H9 (cell line): ENCODE results near the gene UNC45A. TPM values are rescaled to one million over a fixed set of nuclear protein-coding genes. Genes with fewer than 3 reads are reported as not detected.

Experiments used
- DNase-seq: peaks from one replicate; pipeline ENCODE4 v3.0.0-alpha.2; 2017
- H2AFZ ChIP-seq: one replicate; pipeline ENCODE4 v1.6.1; 2013; ENCODE audit warnings: mild to moderate bottlenecking, low read length, control low read depth, moderate library complexity
- H2AK5ac ChIP-seq: 2 replicates; pipeline ENCODE4 v1.6.1; 2013; ENCODE audit warnings: low read length, control low read depth, mixed read lengths; ENCODE audit not compliant: insufficient read length
- H2BK120ac ChIP-seq: one replicate; pipeline ENCODE4 v1.6.1; 2013; ENCODE audit warnings: low read depth, mild to moderate bottlenecking, low read length, control low read depth, inconsistent platforms; ENCODE audit not compliant: poor library complexity, severe bottlenecking
- H2BK12ac ChIP-seq: 2 replicates; pipeline ENCODE4 v1.6.1; 2013; ENCODE audit warnings: low read length, control low read depth, mixed read lengths, low read depth; ENCODE audit not compliant: insufficient read length
- H2BK15ac ChIP-seq: 2 replicates; pipeline ENCODE4 v1.6.1; 2013; ENCODE audit warnings: low read depth, low read length, control low read depth
- H2BK20ac ChIP-seq: one replicate; pipeline ENCODE4 v1.6.1; 2013; ENCODE audit warnings: low read depth, mild to moderate bottlenecking, low read length, control low read depth, inconsistent platforms; ENCODE audit not compliant: poor library complexity, severe bottlenecking
- H2BK5ac ChIP-seq: 2 replicates; pipeline ENCODE4 v1.6.1; 2013; ENCODE audit warnings: low read length, control low read depth, mixed read lengths; ENCODE audit not compliant: insufficient read length
- H3K14ac ChIP-seq: 2 replicates; pipeline ENCODE4 v1.6.1; 2013; ENCODE audit warnings: low read length, control low read depth; ENCODE audit not compliant: insufficient read depth
- H3K18ac ChIP-seq: 2 replicates; pipeline ENCODE4 v1.6.1; 2013; ENCODE audit warnings: low read depth, mild to moderate bottlenecking, mixed read lengths, low read length, control low read depth; ENCODE audit not compliant: insufficient read length
- H3K23ac ChIP-seq: 2 replicates; pipeline ENCODE4 v1.6.1; 2013; ENCODE audit warnings: low read length, control low read depth, mixed read lengths, low read depth; ENCODE audit not compliant: insufficient read length
- H3K23me2 ChIP-seq: 2 replicates; pipeline ENCODE4 v1.6.1; 2013; ENCODE audit warnings: low read depth, mild to moderate bottlenecking, mixed read lengths, low read length, control low read depth; ENCODE audit not compliant: insufficient read length, poor library complexity, severe bottlenecking
- H3K27ac ChIP-seq: 2 replicates; pipeline ENCODE4 v1.5.1; 2013; ENCODE audit warnings: low read length, control low read depth, mixed read lengths, low read depth; ENCODE audit not compliant: insufficient read length
- H3K27me3 ChIP-seq: 2 replicates; pipeline ENCODE4 v1.6.1; 2013; ENCODE audit warnings: low read length, control low read depth, inconsistent platforms; ENCODE audit not compliant: insufficient read depth
- H3K4ac ChIP-seq: 2 replicates; pipeline ENCODE4 v1.6.1; 2013; ENCODE audit warnings: low read depth, mild to moderate bottlenecking, control low read depth, inconsistent platforms, low read length, moderate library complexity
- H3K4me1 ChIP-seq: 2 replicates; pipeline ENCODE4 v1.6.1; 2013; ENCODE audit warnings: low read length, control low read depth, inconsistent platforms; ENCODE audit not compliant: insufficient read depth
- H3K4me2 ChIP-seq: 2 replicates; pipeline ENCODE4 v1.6.1; 2013; ENCODE audit warnings: low read length, control low read depth, mixed read lengths; ENCODE audit not compliant: insufficient read length, insufficient read depth
- H3K56ac ChIP-seq: 2 replicates; pipeline ENCODE4 v1.6.1; 2013; ENCODE audit warnings: low read depth, mild to moderate bottlenecking, mixed read lengths, low read length, control low read depth; ENCODE audit not compliant: insufficient read length
- H3K79me1 ChIP-seq: 2 replicates; pipeline ENCODE4 v1.6.1; 2013; ENCODE audit warnings: low read depth, mild to moderate bottlenecking, moderate library complexity, low read length, control low read depth, inconsistent platforms; ENCODE audit not compliant: insufficient read depth, poor library complexity, severe bottlenecking
- H3K79me2 ChIP-seq: 2 replicates; pipeline ENCODE4 v1.6.1; 2013; ENCODE audit warnings: low read length, control low read depth, inconsistent platforms; ENCODE audit not compliant: insufficient read depth
- H3K9ac ChIP-seq: 2 replicates; pipeline ENCODE4 v1.6.1; 2013; ENCODE audit warnings: low read length, control low read depth, mixed read lengths; ENCODE audit not compliant: insufficient read length; ENCODE audit errors: extremely low read depth
- H3K9me3 ChIP-seq: one replicate; pipeline ENCODE4 v1.6.1; 2013; ENCODE audit warnings: low read depth, low read length, inconsistent platforms; ENCODE audit not compliant: control insufficient read depth
- H3T11ph ChIP-seq: one replicate; pipeline ENCODE4 v1.6.1; 2013; ENCODE audit warnings: mild to moderate bottlenecking, low read length, control low read depth, inconsistent platforms
- H4K20me1 ChIP-seq: one replicate; pipeline ENCODE4 v1.6.1; 2013; ENCODE audit not compliant: control insufficient read depth, insufficient read length, insufficient read depth
- H4K5ac ChIP-seq: 2 replicates; pipeline ENCODE4 v1.6.1; 2013; ENCODE audit warnings: low read depth, mild to moderate bottlenecking, mixed read lengths, low read length, control low read depth; ENCODE audit not compliant: insufficient read length
- H4K8ac ChIP-seq: replicated peaks from 2 replicates; pipeline ENCODE4 v1.6.1; 2013; ENCODE audit warnings: low read length, control low read depth, mixed read lengths, low read depth; ENCODE audit not compliant: insufficient read length
- H4K91ac ChIP-seq: 2 replicates; pipeline ENCODE4 v1.6.1; 2013; ENCODE audit warnings: low read depth, mild to moderate bottlenecking, moderate library complexity, mixed read lengths, low read length, control low read depth; ENCODE audit not compliant: insufficient read length
- H3K27ac Mint-ChIP-seq, 3 experiments: 2 replicates in 2 of 3; 3 replicates in 1 of 3; pipeline ENCODE4 v1.8.0; 2020 to 2021; ENCODE audit warnings: mixed read lengths in 3 of 3, mild to moderate bottlenecking in 1 of 3, moderate library complexity in 1 of 3
- H3K27me3 Mint-ChIP-seq: 2 replicates; pipeline ENCODE4 v1.8.0; 2021; ENCODE audit warnings: low read depth, mild to moderate bottlenecking, moderate library complexity, mixed read lengths
- H3K36me3 Mint-ChIP-seq, 3 experiments: 2 replicates in 2 of 3; 3 replicates in 1 of 3; pipeline ENCODE4 v1.8.0; 2020 to 2021; ENCODE audit warnings: low read depth in 3 of 3, mixed read lengths in 3 of 3; ENCODE audit not compliant: insufficient read depth in 1 of 3
- H3K4me1 Mint-ChIP-seq, 2 experiments: 2 replicates each; pipeline ENCODE4 v1.8.0; 2020; ENCODE audit warnings: mixed read lengths in 2 of 2
- H3K4me3 Mint-ChIP-seq, 2 experiments: 2 replicates in 1 of 2; 3 replicates in 1 of 2; pipeline ENCODE4 v1.8.0; 2020 to 2021; ENCODE audit warnings: mild to moderate bottlenecking in 2 of 2, mixed read lengths in 2 of 2, moderate library complexity in 1 of 2
- H3K9me3 Mint-ChIP-seq, 2 experiments: 2 replicates in 1 of 2; 3 replicates in 1 of 2; pipeline ENCODE4 v1.8.0; 2020; ENCODE audit warnings: mild to moderate bottlenecking in 2 of 2, mixed read lengths in 2 of 2, moderate library complexity in 1 of 2
- CTCF ChIP-seq: fragments of 200-600 bp; sonication (generic); conservative IDR thresholded peaks from 3 replicates; pipeline ENCODE4 v1.8.0; 2021; ENCODE audit warnings: antibody characterized with exemption, mild to moderate bottlenecking
- WGBS: extraction: QIAGEN DNeasy Blood & Tissue Kit; methylation state at CpG from one replicate; pipeline ENCODE4 v1.1.7; 2013; ENCODE audit warnings: missing lambda C conversion rate, low lambda C conversion rate, mixed read lengths; ENCODE audit not compliant: insufficient read length; ENCODE audit errors: extremely low coverage; 5-methylcytosine and 5-hydroxymethylcytosine counted together
- total RNA-seq: library from RNA; stranded (reverse); gene quantifications from 2 replicates; pipeline ENCODE4 v1.2.1, GENCODE V29; 2021

Gene UNC45A
- total RNA-seq, 1 experiment from 2014 or later, result 84.6 TPM

- TF ChIP-seq CTCF, result no peak
- Histone ChIP-seq H3K14ac (no peak overlapping the region), H3K23ac (no peak overlapping the region), H3K23me2 (peaks cover 8% of the 10 kb centered on the region), H2AFZ (no peak overlapping the region), H3K56ac (no peak overlapping the region), H3K79me1 (no peaks in the 10 kb centered on the region), H2BK20ac (no peak overlapping the region), H4K20me1 (no peaks in the 10 kb centered on the region), H3T11ph (no peak overlapping the region), H3K9me3 (no peaks in the 10 kb centered on the region), H2BK12ac (no peak overlapping the region), H2AK5ac (no peak overlapping the region), H2BK5ac (no peak overlapping the region), H3K9ac (no peak overlapping the region), H4K5ac (no peak overlapping the region), H2BK15ac (no peak overlapping the region), H3K18ac (no peak overlapping the region), H2BK120ac (no peak overlapping the region), H3K27ac (no peak overlapping the region), H4K8ac (no peak overlapping the region), H3K4me2 (no peak overlapping the region), H3K79me2 (no peaks in the 10 kb centered on the region), H4K91ac (no peak overlapping the region), H3K4me1 (peaks cover 3% of the 10 kb centered on the region; the same call in 1 of the 2 replicates), H3K4ac (no peak overlapping the region), H3K27me3 (no peaks in the 10 kb centered on the region; the same call in 1 of the 2 replicates)
- Mint-ChIP-seq H3K27me3 (peaks cover 25% of the 10 kb centered on the region), H3K9me3 (no peaks in the 10 kb centered on the region), H3K27ac (no peak overlapping the region; a peak in 1 of 7 replicates), H3K36me3 (peaks cover 9 to 33% (median 12%) of the 10 kb centered on the region in 3 experiments), H3K4me3 (no peak overlapping the region; a peak in 1 of 5 replicates), H3K4me1 (peaks cover 19% of the 10 kb centered on the region in 2 experiments)
- no peak for DNase-seq
- no CpG with 5 or more reads among the region's 9 CpGs for WGBS
Measured at GRCh38 chr15:90904746-90905145, 30.3 kb upstream of the UNC45A start.
